GM12878 (cell line): Measurements from ENCODE around the gene VCAN. TPM values are rescaled to one million over a fixed set of nuclear protein-coding genes. Genes with fewer than 3 reads are reported as not detected.

Experiments used
- ATAC-seq: fragments of 200-7000 bp; cut with Tn5 transposase; 3 replicates; pipeline ENCODE4 v1.9.1; 2020; ENCODE audit warnings: mild to moderate bottlenecking, moderate library complexity
- BruUV-seq: library from RNA; stranded (reverse); fragments of 400-500 nt; replicated peaks from 2 replicates; lab custom pipeline; 2021; lab: Mats Ljungman, UMichigan
- CTCF ChIA-PET: fragments of 300-600 bp; sonication (Branson Sonifier 250); formaldehyde crosslinking; extraction: SDS; loops from one replicate; lab custom pipeline; 2021; ENCODE audit warnings: inconsistent platforms; lab: Yijun Ruan, JAX
- POLR2A ChIA-PET: fragments of 350-600 bp; formaldehyde crosslinking; extraction: SDS; loops from one replicate; lab custom pipeline; 2021; ENCODE audit warnings: inconsistent platforms; lab: Charles Lee
- RAD21 ChIA-PET: fragments of 300-600 bp; sonication (Branson Sonifier 250); formaldehyde crosslinking; loops from one replicate; lab custom pipeline; 2023; ENCODE audit warnings: antibody characterized with exemption; ENCODE audit not compliant: unreplicated experiment; lab: Charles Lee
- SMC1A ChIA-PET: fragments of 300-600 bp; sonication (Branson Sonifier 250); formaldehyde crosslinking; loops from one replicate; lab custom pipeline; 2023; ENCODE audit not compliant: unreplicated experiment, uncharacterized antibody; lab: Charles Lee
- DNase-seq: peaks from one replicate; pipeline ENCODE4 v3.0.0-alpha.2; 2011; ENCODE audit warnings: low read depth, low spot score
- FAIRE-seq: peaks from 3 replicates; lab custom pipeline; 2011; peaks lifted over from hg19 to GRCh38; lab: Jason Lieb, UNC
- H2AFZ ChIP-seq: 2 replicates; pipeline ENCODE4 v1.6.0; 2011; ENCODE audit warnings: low read depth, low read length, control low read depth; ENCODE audit not compliant: control insufficient read depth
- H3K27ac ChIP-seq: 2 replicates; pipeline ENCODE4 v1.5.1; 2011; ENCODE audit warnings: control low read depth; ENCODE audit not compliant: control insufficient read depth, insufficient read depth
- H3K27me3 ChIP-seq, 2 experiments: replicated peaks in 1 of 2; 2 replicates each; pipeline versions ENCODE4 v1.6.0 to v1.6.1; 2011; ENCODE audit warnings: low read length in 1 of 2; ENCODE audit not compliant: control insufficient read depth in 2 of 2, insufficient read depth in 2 of 2
- H3K36me3 ChIP-seq, 2 experiments: 2 replicates each; pipeline ENCODE4 v1.5.1; 2011; ENCODE audit warnings: low read length in 1 of 2; ENCODE audit not compliant: control insufficient read depth in 2 of 2, insufficient read depth in 2 of 2
- H3K4me1 ChIP-seq: 2 replicates; pipeline ENCODE4 v1.6.1; 2011; ENCODE audit warnings: mild to moderate bottlenecking, low read length, moderate library complexity, mixed read lengths; ENCODE audit not compliant: control insufficient read depth, insufficient read depth
- H3K4me2 ChIP-seq: 2 replicates; pipeline ENCODE4 v1.6.0; 2011; ENCODE audit warnings: control low read depth; ENCODE audit not compliant: control insufficient read depth, insufficient read depth
- H3K4me3 ChIP-seq: fragments of 200-600 bp; sonication (generic); 2 replicates; pipeline ENCODE4 v1.5.1; 2016
- H3K79me2 ChIP-seq: 2 replicates; pipeline ENCODE4 v1.6.0; 2011; ENCODE audit warnings: low read length; ENCODE audit not compliant: control insufficient read depth, insufficient read depth
- H3K9ac ChIP-seq: 2 replicates; pipeline ENCODE4 v1.8.0; 2011; ENCODE audit warnings: low read length, control low read depth, mixed read lengths; ENCODE audit not compliant: control insufficient read depth, insufficient read depth
- H3K9me3 ChIP-seq: replicated peaks from 3 replicates; pipeline ENCODE4 v1.5.1; 2011; ENCODE audit warnings: mild to moderate bottlenecking, low read length; ENCODE audit not compliant: control insufficient read depth, insufficient read depth
- H4K20me1 ChIP-seq: 2 replicates; pipeline ENCODE4 v1.6.0; 2011; ENCODE audit not compliant: control insufficient read depth, insufficient read depth
- BACH1 ChIP-seq: fragments of 450-650 bp; IDR thresholded peaks from 2 replicates; pipeline ENCODE4 v1.6.1; 2017; ENCODE audit warnings: mild to moderate bottlenecking, borderline replicate concordance
- EGR1 ChIP-seq, 2 experiments: IDR thresholded peaks; 1 replicate in 1 of 2; 2 replicates in 1 of 2; pipeline ENCODE4 v1.6.1; 2011 to 2012; ENCODE audit warnings: low read depth in 2 of 2, low read length in 2 of 2, borderline replicate concordance in 1 of 2, mild to moderate bottlenecking in 1 of 2, moderate library complexity in 1 of 2
- EZH2 ChIP-seq: IDR thresholded peaks from 2 replicates; pipeline ENCODE4 v1.6.1; 2012; ENCODE audit warnings: low read depth, mild to moderate bottlenecking, control low read depth, inconsistent platforms, low read length, borderline replicate concordance; ENCODE audit not compliant: control insufficient read depth
- FOXM1 ChIP-seq: IDR thresholded peaks from 2 replicates; pipeline ENCODE4 v1.6.1; 2012; ENCODE audit warnings: low read depth, mild to moderate bottlenecking, inconsistent platforms, low read length, moderate library complexity
- IRF3 ChIP-seq: fragments of 450-650 bp; IDR thresholded peaks from 2 replicates; pipeline ENCODE4 v1.6.1; 2014; ENCODE audit warnings: mild to moderate bottlenecking
- NBN ChIP-seq: fragments of 450-650 bp; IDR thresholded peaks from 2 replicates; pipeline ENCODE4 v1.6.1; 2016
- NR2F1 ChIP-seq: fragments of 450-650 bp; conservative IDR thresholded peaks from 2 replicates; pipeline ENCODE4 v1.6.1; 2017; ENCODE audit warnings: mild to moderate bottlenecking
- RBBP5 ChIP-seq: fragments of 200-600 bp; sonication (generic); conservative IDR thresholded peaks from 2 replicates; pipeline ENCODE4 v1.6.1; 2016
- SPI1 ChIP-seq: IDR thresholded peaks from 2 replicates; pipeline ENCODE4 v1.6.1; 2011; ENCODE audit warnings: low read depth, mild to moderate bottlenecking, low read length, moderate library complexity, borderline replicate concordance; ENCODE audit not compliant: insufficient read depth
- SUPT20H ChIP-seq: IDR thresholded peaks from 2 replicates; pipeline ENCODE4 v1.6.1; 2011; ENCODE audit warnings: low read depth, mild to moderate bottlenecking, low read length, moderate library complexity, borderline replicate concordance; ENCODE audit not compliant: control insufficient read depth
- SUZ12 ChIP-seq: fragments of 200-600 bp; sonication (generic); IDR thresholded peaks from one replicate; pipeline ENCODE4 v1.6.1; 2018; ENCODE audit warnings: antibody characterized with exemption, mild to moderate bottlenecking; ENCODE audit not compliant: unreplicated experiment
- USF1 ChIP-seq: IDR thresholded peaks from 2 replicates; pipeline ENCODE4 v1.6.1; 2011; ENCODE audit warnings: borderline replicate concordance, low read depth, mild to moderate bottlenecking, moderate library complexity, mixed read lengths, low read length; ENCODE audit not compliant: insufficient read depth; ENCODE audit errors: extremely low read length
- ZBTB40 ChIP-seq: fragments of 450-650 bp; IDR thresholded peaks from 2 replicates; pipeline ENCODE4 v1.6.1; 2016; ENCODE audit warnings: mild to moderate bottlenecking, moderate library complexity, borderline replicate concordance
- ZNF384 ChIP-seq: IDR thresholded peaks from 2 replicates; pipeline ENCODE4 v1.6.1; 2012; ENCODE audit warnings: low read depth, mild to moderate bottlenecking, low read length, improper control_type of control experiment, borderline replicate concordance
- WGBS: methylation state at CpG from one replicate; pipeline ENCODE4 v1.1.6; 2016; ENCODE audit warnings: low lambda C conversion rate; ENCODE audit not compliant: insufficient replicate concordance, insufficient coverage; ENCODE audit errors: missing lambda C conversion rate; 5-methylcytosine and 5-hydroxymethylcytosine counted together
- in situ Hi-C: fragments of 300-500 bp; cut with MboI; formaldehyde crosslinking; loops from 9 replicates; pipeline ENCODE4 v1.14.3; 2018; ENCODE audit warnings: mixed read lengths
- intact Hi-C: fragments of 100-400 bp; cut with micrococcal nuclease; formaldehyde crosslinking; loops from one replicate; pipeline ENCODE4 v1.14.2; 2022; ENCODE audit not compliant: unreplicated experiment
- polyA plus RNA-seq, 11 experiments: library from polyadenylated mRNA; depleted of rRNA in 4 of 11; unstranded in 6 of 11; stranded (reverse) in 5 of 11; fragments of >200 nt; fragmentation: Nextera tagmentation in 4 of 11; fragmentation: Illumina TruSeq in 1 of 11; extraction: Ambion mirVana in 4 of 11; extraction: Trizol in 1 of 11; gene quantifications; 1 replicate in 1 of 11; 2 replicates in 10 of 11; pipeline versions ENCODE4 v1.2.1 to v1.2.3, GENCODE V29; 2011 to 2016; ENCODE audit warnings: inconsistent platforms in 2 of 11, missing spikeins in 2 of 11, low read depth in 1 of 11
- total RNA-seq, 4 experiments: library from RNA; depleted of rRNA in 3 of 4; stranded (reverse); fragments of >200 nt in 3 of 4; fragmentation: Illumina TruSeq in 1 of 4; extraction: Trizol in 1 of 4; gene quantifications; 2 replicates each; pipeline versions ENCODE4 v1.2.1 to v1.2.3, GENCODE V29; 2013 to 2021
- TF ChIP-seq, protein P1 (sequence below): IDR thresholded peaks from 2 replicates; pipeline ENCODE4 v1.6.1; 2011; ENCODE audit warnings: low read depth, mild to moderate bottlenecking, low read length, moderate library complexity, borderline replicate concordance; ENCODE audit errors: extremely low read depth

Gene VCAN
- total and polyA plus RNA-seq, 10 of the 15 experiments (the other 5 are each of a cell fraction or from before 2014, with no cell fraction given): 1.2 to 15.2 (median 4.5) TPM

GRCh38 chr5:83444445-83444844 is 27.1 kb upstream of the VCAN start:
- ChIA-PET SMC1A (interaction anchor here (0.6 kb wide), 1 partner anchor 858 kb away, joined by 3 read pairs; no protein-coding TSS in a partner anchor), POLR2A (interaction anchor here (0.6 kb wide), 1 partner anchor 13 kb away, joined by 3 read pairs; no protein-coding TSS in a partner anchor), CTCF (no interaction called here), RAD21 (no interaction called here)
- no peaks in the 10 kb centered on the region for H3K4me1 ChIP-seq
- intact Hi-C loops (no loop called here), in situ Hi-C loops (loop anchor here (25.0 kb wide), 1 partner anchor 807 kb away; no protein-coding TSS in a partner anchor)
- H3K9ac ChIP-seq: no peak overlapping the region
- BruUV-seq: no TSS peak
- FAIRE-seq: no peak
- no peaks in the 10 kb centered on the region for H4K20me1 ChIP-seq
- ATAC-seq: no peak
- H3K4me3 ChIP-seq: no peak overlapping the region
- no peak for TF ChIP-seq USF1
- TF ChIP-seq ZNF384: no peak
- TF ChIP-seq RBBP5: no peak
- TF ChIP-seq NR2F1: no peak
- no peak for TF ChIP-seq IRF3
- no peak for TF ChIP-seq FOXM1
- no peak for TF ChIP-seq BACH1
- TF ChIP-seq EGR1 (IDR thresholded peaks at IDR 0.05; ENCODE audit: borderline replicate concordance in 1 of 2, low read depth in 2 of 2, low read length in 2 of 2): no peak
- TF ChIP-seq SPI1: no peak
- TF ChIP-seq ZBTB40: no peak
- TF ChIP-seq, protein P1, sequence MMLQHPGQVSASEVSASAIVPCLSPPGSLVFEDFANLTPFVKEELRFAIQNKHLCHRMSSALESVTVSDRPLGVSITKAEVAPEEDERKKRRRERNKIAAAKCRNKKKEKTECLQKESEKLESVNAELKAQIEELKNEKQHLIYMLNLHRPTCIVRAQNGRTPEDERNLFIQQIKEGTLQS: no peak
- no peak for TF ChIP-seq SUZ12
- no peak for TF ChIP-seq NBN
- TF ChIP-seq SUPT20H: no peak
- no peak for TF ChIP-seq EZH2
- WGBS: 46% methylated on average over 2 of the region's 2 CpGs
- no peaks in the 10 kb centered on the region for H3K27me3 ChIP-seq
- no peak overlapping the region for H3K27ac ChIP-seq
- H3K9me3 ChIP-seq: no peaks in the 10 kb centered on the region; the same call in 2 of the 3 replicates
- no peak for DNase-seq
- H3K79me2 ChIP-seq: no peaks in the 10 kb centered on the region
- H2AFZ ChIP-seq: no peak overlapping the region
- H3K36me3 ChIP-seq: no peaks in the 10 kb centered on the region
- no peak overlapping the region for H3K4me2 ChIP-seq
